BJ (cell line): ENCODE measurements around the gene SOX6. TPM values are rescaled to one million over a fixed set of nuclear protein-coding genes. Genes with fewer than 3 reads are reported as not detected.

Experiments used
- CTCF ChIA-PET: fragments of 350-600 bp; formaldehyde crosslinking; extraction: SDS; loops from one replicate; lab custom pipeline; 2021; ENCODE audit warnings: antibody characterized with exemption, inconsistent platforms; lab: Yijun Ruan, JAX
- POLR2A ChIA-PET: fragments of 300-600 bp; sonication (Branson Sonifier 250); formaldehyde crosslinking; extraction: SDS; loops from one replicate; lab custom pipeline; 2021; ENCODE audit warnings: antibody characterized with exemption; lab: Charles Lee
- DNase-seq: peaks from one replicate; pipeline ENCODE4 v3.0.0-alpha.2; 2011; ENCODE audit warnings: low read depth
- H3K27me3 ChIP-seq: 2 replicates; pipeline ENCODE4 v1.6.0; 2011; ENCODE audit warnings: low read length; ENCODE audit not compliant: control insufficient read depth, insufficient read depth
- H3K36me3 ChIP-seq: 2 replicates; pipeline ENCODE4 v1.5.1; 2011; ENCODE audit warnings: low read length; ENCODE audit not compliant: control insufficient read depth, insufficient read depth
- H3K4me3 ChIP-seq: 2 replicates; pipeline ENCODE4 v1.5.1; 2011; ENCODE audit warnings: low read depth, mild to moderate bottlenecking, control low read depth, low read length
- polyA plus RNA-seq: library from polyadenylated mRNA; depleted of rRNA; stranded (reverse); fragments of >200 nt; gene quantifications from 2 replicates; pipeline ENCODE4 v1.2.3, GENCODE V29; 2011
- TF ChIP-seq, protein P1 (sequence below): IDR thresholded peaks from 2 replicates; pipeline ENCODE4 v1.5.1; 2011; ENCODE audit warnings: low read depth, mild to moderate bottlenecking, control low read depth, inconsistent platforms, low read length, moderate library complexity; ENCODE audit not compliant: insufficient read depth

SOX6 gene
- polyA plus RNA-seq, 1 experiment, result 1.9 TPM

DNA sequence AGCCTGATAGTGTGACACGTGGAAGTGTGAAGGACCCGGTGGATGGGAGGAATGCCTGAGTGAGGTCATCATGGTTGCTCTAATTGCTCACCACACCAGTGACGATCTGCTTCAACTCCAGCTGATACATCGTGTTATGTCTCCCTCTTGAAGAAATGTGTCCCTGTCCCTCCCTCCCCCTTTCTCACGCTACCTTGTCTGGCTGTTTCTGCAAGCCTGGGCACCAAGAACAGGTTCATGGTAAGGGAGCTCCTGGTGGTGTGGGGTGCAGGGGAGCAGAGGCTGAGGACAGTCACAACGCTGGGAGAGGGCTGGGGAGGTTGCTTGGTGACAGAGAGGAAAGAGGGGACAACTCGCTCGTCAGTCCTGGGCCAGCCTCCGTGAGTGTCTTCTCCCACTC is 413.4 kb downstream of the SOX6 start:
- TF ChIP-seq, protein P1, sequence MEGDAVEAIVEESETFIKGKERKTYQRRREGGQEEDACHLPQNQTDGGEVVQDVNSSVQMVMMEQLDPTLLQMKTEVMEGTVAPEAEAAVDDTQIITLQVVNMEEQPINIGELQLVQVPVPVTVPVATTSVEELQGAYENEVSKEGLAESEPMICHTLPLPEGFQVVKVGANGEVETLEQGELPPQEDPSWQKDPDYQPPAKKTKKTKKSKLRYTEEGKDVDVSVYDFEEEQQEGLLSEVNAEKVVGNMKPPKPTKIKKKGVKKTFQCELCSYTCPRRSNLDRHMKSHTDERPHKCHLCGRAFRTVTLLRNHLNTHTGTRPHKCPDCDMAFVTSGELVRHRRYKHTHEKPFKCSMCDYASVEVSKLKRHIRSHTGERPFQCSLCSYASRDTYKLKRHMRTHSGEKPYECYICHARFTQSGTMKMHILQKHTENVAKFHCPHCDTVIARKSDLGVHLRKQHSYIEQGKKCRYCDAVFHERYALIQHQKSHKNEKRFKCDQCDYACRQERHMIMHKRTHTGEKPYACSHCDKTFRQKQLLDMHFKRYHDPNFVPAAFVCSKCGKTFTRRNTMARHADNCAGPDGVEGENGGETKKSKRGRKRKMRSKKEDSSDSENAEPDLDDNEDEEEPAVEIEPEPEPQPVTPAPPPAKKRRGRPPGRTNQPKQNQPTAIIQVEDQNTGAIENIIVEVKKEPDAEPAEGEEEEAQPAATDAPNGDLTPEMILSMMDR, result no peak
- POLR2A ChIA-PET, result no interaction called here
- Histone ChIP-seq H3K4me3 (no peak overlapping the region), H3K36me3 (no peaks in the 10 kb centered on the region), H3K27me3 (no peaks in the 10 kb centered on the region)
- no peak for DNase-seq
- CTCF ChIA-PET, result interaction anchor here (0.8 to 1.6 kb wide), 3 partner anchors 10 to 670 kb away, joined by 3 to 5 read pairs (median 4); no protein-coding TSS in a partner anchor

DNA sequence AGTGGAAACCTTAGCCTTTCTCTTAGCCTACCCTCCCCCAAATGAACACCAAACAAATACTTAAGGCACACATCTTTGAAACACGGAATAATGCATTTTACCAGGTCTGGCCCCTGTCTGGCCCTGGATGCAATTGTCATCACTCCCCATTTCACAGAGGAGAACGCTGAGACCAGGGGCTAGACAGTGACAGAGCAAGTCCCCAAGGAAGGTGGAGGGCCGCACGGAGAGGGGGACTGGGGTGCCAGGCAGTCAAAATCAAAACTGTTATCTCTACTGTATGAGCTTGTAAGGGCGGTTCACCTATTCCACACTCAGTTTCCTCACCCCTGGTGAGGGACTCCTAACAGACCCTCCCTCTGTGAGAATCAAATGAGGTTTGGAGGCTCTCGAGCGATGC is 414.2 kb downstream of the SOX6 start:
- Histone ChIP-seq H3K27me3 (no peaks in the 10 kb centered on the region), H3K36me3 (no peaks in the 10 kb centered on the region), H3K4me3 (no peak overlapping the region)
- CTCF ChIA-PET, result interaction anchor here (0.8 kb wide), 1 partner anchor 11 kb away, joined by 3 read pairs; no protein-coding TSS in a partner anchor
- DNase-seq, result no peak
- TF ChIP-seq, protein P1, result no peak
- POLR2A ChIA-PET, result no interaction called here

DNA sequence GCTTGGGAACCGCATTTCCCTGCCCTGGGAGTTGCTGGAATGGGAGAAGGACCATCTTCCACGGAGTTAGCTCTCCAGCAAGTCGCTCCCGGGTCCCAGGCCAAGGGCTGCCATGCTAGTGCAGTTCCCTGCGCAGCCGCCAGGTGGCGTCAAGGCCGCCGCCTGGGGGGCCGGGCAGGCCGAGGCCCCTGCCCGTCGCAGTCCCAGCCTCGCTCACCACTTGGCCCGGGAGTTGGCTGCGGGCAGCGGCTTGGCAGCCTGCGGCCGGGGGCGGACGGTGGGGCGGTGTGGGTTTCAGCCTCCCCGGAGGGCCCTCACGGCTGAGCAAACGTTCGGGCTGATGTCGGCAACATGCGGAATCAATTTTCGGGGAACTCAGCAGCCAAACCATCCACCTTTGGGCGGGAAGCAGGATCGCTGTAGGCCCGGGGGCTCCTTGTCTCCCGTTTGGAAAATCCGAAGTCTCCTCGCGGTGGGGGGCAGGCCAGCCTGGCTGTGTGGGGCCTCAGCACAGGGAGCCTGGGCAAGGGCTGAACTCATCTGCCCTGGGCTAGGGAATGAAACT is 415.1 kb downstream of the SOX6 start:
- Histone ChIP-seq H3K36me3 (no peaks in the 10 kb centered on the region), H3K4me3 (no peak overlapping the region), H3K27me3 (peaks cover under 1% of the 10 kb centered on the region; the same call in 1 of the 2 replicates)
- TF ChIP-seq, protein P1, result peak; percentile 87
- ChIA-PET POLR2A (no interaction called here), CTCF (interaction anchor here (0.6 to 3.5 kb wide), 15 partner anchors 9 to 1563 kb away, joined by 3 to 26 read pairs (median 3); no protein-coding TSS in a partner anchor)
- no peak for DNase-seq

DNA sequence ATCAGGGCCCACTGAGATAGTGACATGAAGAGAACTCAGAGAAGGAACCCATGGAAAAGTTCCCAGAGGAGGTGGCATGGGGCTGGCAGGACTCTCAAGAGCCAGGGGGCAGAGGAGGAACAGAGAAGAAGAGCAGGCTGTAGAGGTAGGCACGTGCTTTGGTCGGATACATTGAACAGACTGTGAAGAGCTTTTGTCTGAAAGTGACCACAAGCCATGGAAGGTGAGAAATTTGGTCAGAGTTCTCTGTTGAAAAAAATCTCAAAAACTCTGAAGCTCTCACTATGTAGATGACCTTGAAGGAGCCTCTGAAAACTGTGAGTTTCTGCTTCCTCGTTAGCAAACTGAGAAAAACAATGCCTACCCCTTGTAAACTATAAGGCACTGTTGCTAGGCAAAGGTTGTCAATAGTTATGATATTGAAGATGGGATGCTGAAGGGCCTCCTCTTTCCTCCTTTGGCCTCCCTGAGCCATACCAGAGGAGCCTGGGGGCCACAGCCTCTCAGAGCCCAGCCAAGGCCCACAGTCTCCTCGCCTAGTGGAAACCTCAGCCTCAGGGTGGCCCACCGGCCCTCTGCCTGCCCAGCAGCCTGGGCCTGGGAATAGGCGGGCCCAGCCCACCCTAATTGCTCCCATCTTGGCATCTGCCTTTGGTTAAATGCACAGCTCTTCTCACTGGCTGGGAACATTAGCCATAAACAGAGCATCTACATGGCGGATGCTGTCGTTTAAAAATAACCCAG is 415.7 kb downstream of the SOX6 start:
- H3K36me3 ChIP-seq, result no peaks in the 10 kb centered on the region
- ChIA-PET POLR2A (no interaction called here), CTCF (interaction anchor here (0.6 to 3.5 kb wide), 17 partner anchors 9 to 1564 kb away, joined by 3 to 26 read pairs (median 3); no protein-coding TSS in a partner anchor)
- no peak overlapping the region for H3K4me3 ChIP-seq
- TF ChIP-seq, protein P1, result no peak
- DNase-seq, result no peak
- H3K27me3 ChIP-seq, result peaks cover 6% of the 10 kb centered on the region; the same call in 1 of the 2 replicates

DNA sequence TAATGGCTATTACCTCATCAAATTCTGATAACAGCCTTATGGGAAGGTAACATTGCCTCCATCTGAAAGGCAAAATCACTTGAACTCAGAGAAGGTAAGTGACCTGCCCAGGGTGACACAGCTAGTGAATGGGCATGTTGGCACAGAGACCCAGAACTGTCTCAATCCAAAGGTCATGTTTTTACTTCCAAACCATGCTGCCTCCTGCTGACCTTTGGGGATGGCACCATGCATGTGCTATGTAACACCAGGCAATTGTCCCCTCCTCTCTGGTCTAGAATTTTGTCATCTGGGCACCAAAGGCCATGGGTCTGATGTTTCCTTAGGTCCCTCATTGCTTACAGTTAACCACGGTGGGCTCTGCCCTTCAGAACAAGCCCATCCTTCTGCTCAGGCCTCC is 417.4 kb downstream of the SOX6 start:
- no peak for DNase-seq
- Histone ChIP-seq H3K36me3 (no peaks in the 10 kb centered on the region), H3K4me3 (no peak overlapping the region), H3K27me3 (peaks cover 6% of the 10 kb centered on the region; the same call in 1 of the 2 replicates)
- TF ChIP-seq, protein P1, result no peak
- CTCF ChIA-PET, result interaction anchor here (1.5 to 3.5 kb wide), 2 partner anchors 12 to 675 kb away, joined by 3 to 26 read pairs; no protein-coding TSS in a partner anchor
- POLR2A ChIA-PET, result no interaction called here
